MM.1S (cell line): ENCODE measurements around the gene FAM124B.

ENCODE experiments used
- DNase-seq: peaks from one replicate; pipeline ENCODE4 v3.0.0-alpha.2; 2015
- H2AFZ ChIP-seq: fragments of 300-600 bp; sonication (generic); 2 replicates; pipeline ENCODE4 v1.6.0; 2016; ENCODE audit warnings: antibody characterized with exemption, low read length
- H3F3A ChIP-seq: fragments of 300-600 bp; sonication (generic); 2 replicates; pipeline ENCODE4 v1.6.1; 2016; ENCODE audit warnings: mild to moderate bottlenecking, antibody characterized with exemption, low read length, moderate library complexity, mixed read lengths; ENCODE audit not compliant: insufficient read depth
- H3K27ac ChIP-seq: fragments of 300-600 bp; sonication (generic); 2 replicates; pipeline ENCODE4 v1.5.1; 2016; ENCODE audit warnings: mild to moderate bottlenecking, low read length
- H3K27me3 ChIP-seq: fragments of 300-600 bp; sonication (generic); replicated peaks from 2 replicates; pipeline ENCODE4 v1.6.0; 2016; ENCODE audit warnings: low read length; ENCODE audit not compliant: insufficient read depth
- H3K36me3 ChIP-seq: fragments of 300-600 bp; sonication (generic); replicated peaks from 2 replicates; pipeline ENCODE4 v1.6.1; 2016; ENCODE audit warnings: mild to moderate bottlenecking, low read length, mixed read lengths; ENCODE audit not compliant: insufficient read depth
- H3K4me1 ChIP-seq: fragments of 300-600 bp; sonication (generic); 2 replicates; pipeline ENCODE4 v1.6.1; 2016; ENCODE audit warnings: low read length, mixed read lengths
- H3K4me2 ChIP-seq: fragments of 300-600 bp; sonication (generic); 2 replicates; pipeline ENCODE4 v1.6.0; 2016; ENCODE audit warnings: low read depth, low read length
- H3K4me3 ChIP-seq: fragments of 300-600 bp; sonication (generic); 2 replicates; pipeline ENCODE4 v1.5.1; 2016; ENCODE audit warnings: low read length, mixed read lengths
- H3K79me2 ChIP-seq: fragments of 300-600 bp; sonication (generic); 2 replicates; pipeline ENCODE4 v1.6.1; 2016; ENCODE audit warnings: mixed run types, low read length, mixed read lengths
- H3K9ac ChIP-seq: fragments of 300-600 bp; sonication (generic); 2 replicates; pipeline ENCODE4 v1.6.1; 2016; ENCODE audit warnings: low read length, mixed read lengths
- H3K9me2 ChIP-seq: fragments of 300-600 bp; sonication (generic); replicated peaks from 2 replicates; pipeline ENCODE4 v1.6.1; 2016; ENCODE audit warnings: mild to moderate bottlenecking, low read length, mixed read lengths; ENCODE audit not compliant: insufficient read depth
- H3K9me3 ChIP-seq: fragments of 300-600 bp; sonication (generic); replicated peaks from 2 replicates; pipeline ENCODE4 v1.6.1; 2016; ENCODE audit warnings: mild to moderate bottlenecking, low read length, mixed read lengths; ENCODE audit not compliant: insufficient read depth
- H4K20me1 ChIP-seq: fragments of 300-600 bp; sonication (generic); 2 replicates; pipeline ENCODE4 v1.6.1; 2016; ENCODE audit warnings: mild to moderate bottlenecking, low read length, moderate library complexity, mixed read lengths; ENCODE audit not compliant: insufficient read depth
- CTCF ChIP-seq: fragments of 300-600 bp; sonication (generic); IDR thresholded peaks from 2 replicates; pipeline ENCODE4 v1.5.1; 2016; ENCODE audit warnings: antibody characterized with exemption, low read length, mixed read lengths
- EZH2 ChIP-seq: fragments of 300-600 bp; sonication (generic); optimal IDR thresholded peaks from 2 replicates; pipeline ENCODE3; 2017; ENCODE audit warnings: low read depth, mild to moderate bottlenecking, antibody characterized with exemption, low read length, mixed read lengths
- EZH2phosphoT487 ChIP-seq: fragments of 300-600 bp; sonication (generic); IDR thresholded peaks from 2 replicates; pipeline ENCODE4 v1.6.1; 2018; ENCODE audit warnings: antibody characterized with exemption, low read length

FAM124B gene

GRCh38 chr2:224343226-224343625 is 58.7 kb downstream of the FAM124B start:
- Histone ChIP-seq H3K79me2 (no peaks in the 10 kb centered on the region), H2AFZ (no peak overlapping the region), H3K9me3 (no peaks in the 10 kb centered on the region), H3K27ac (no peak overlapping the region), H3K9ac (no peak overlapping the region), H3K36me3 (no peaks in the 10 kb centered on the region), H4K20me1 (no peaks in the 10 kb centered on the region), H3K9me2 (no peaks in the 10 kb centered on the region), H3K4me2 (no peak overlapping the region), H3K4me1 (no peaks in the 10 kb centered on the region), H3K4me3 (no peak overlapping the region), H3F3A (no peaks in the 10 kb centered on the region), H3K27me3 (no peaks in the 10 kb centered on the region)
- no peak for DNase-seq
- TF ChIP-seq EZH2 (no peak), EZH2phosphoT487 (no peak), CTCF (no peak)

- no peak for DNase-seq
- no peaks in the 10 kb centered on the region for H3K9me3 ChIP-seq
- H3K27me3 ChIP-seq: no peaks in the 10 kb centered on the region
- H3F3A ChIP-seq: no peaks in the 10 kb centered on the region
- H4K20me1 ChIP-seq: no peaks in the 10 kb centered on the region
- no peak overlapping the region for H3K27ac ChIP-seq
- H3K36me3 ChIP-seq: no peaks in the 10 kb centered on the region
- H3K4me3 ChIP-seq: no peak overlapping the region
- no peaks in the 10 kb centered on the region for H3K4me1 ChIP-seq
- no peaks in the 10 kb centered on the region for H3K79me2 ChIP-seq
- no peaks in the 10 kb centered on the region for H3K9me2 ChIP-seq
- H3K9ac ChIP-seq: no peak overlapping the region
- no peak overlapping the region for H3K4me2 ChIP-seq
- H2AFZ ChIP-seq: no peak overlapping the region
- TF ChIP-seq EZH2phosphoT487 (no peak), CTCF (no peak), EZH2 (no peak)
These were observed 65.9 kb downstream of the FAM124B start for GRCh38 chr2:224335991-224336390.

- TF ChIP-seq EZH2 (no peak), CTCF (no peak)
- H3K36me3 ChIP-seq: no peaks in the 10 kb centered on the region
- no peak for DNase-seq
These were observed 67.2 kb downstream of the FAM124B start for GRCh38 chr2:224334726-224335125.

More at GRCh38 chr2:224334726-224335125, 67.2 kb downstream of the FAM124B start:
- H3K4me3 ChIP-seq: no peak overlapping the region
- H3K9ac ChIP-seq: no peak overlapping the region
- H3K79me2 ChIP-seq: no peaks in the 10 kb centered on the region
- H3K27ac ChIP-seq: no peak overlapping the region
- no peaks in the 10 kb centered on the region for H3K4me1 ChIP-seq
- no peaks in the 10 kb centered on the region for H3K9me3 ChIP-seq
- H4K20me1 ChIP-seq: no peaks in the 10 kb centered on the region
- H3K4me2 ChIP-seq: no peak overlapping the region
- no peaks in the 10 kb centered on the region for H3K27me3 ChIP-seq
- H3K9me2 ChIP-seq: no peaks in the 10 kb centered on the region
- no peak overlapping the region for H2AFZ ChIP-seq
- no peaks in the 10 kb centered on the region for H3F3A ChIP-seq
